GM12878 (cell line): ENCODE data around the gene AGAP3.

ENCODE experiments used
- CBX3 ChIP-seq: fragments of 200-600 bp; sonication (generic); IDR thresholded peaks from 2 replicates; pipeline ENCODE4 v1.6.1; 2016; ENCODE audit warnings: low read depth, borderline replicate concordance
- EP300 ChIP-seq, 2 experiments: fragments of 150-350 bp in 1 of 2; IDR thresholded peaks; 2 replicates each; pipeline ENCODE4 v1.6.1; 2011 to 2012; ENCODE audit warnings: low read depth in 2 of 2, low read length in 2 of 2, borderline replicate concordance in 1 of 2, improper control_type of control experiment in 1 of 2, inconsistent platforms in 1 of 2; ENCODE audit not compliant: control insufficient read depth in 1 of 2
- EZH2 ChIP-seq: IDR thresholded peaks from 2 replicates; pipeline ENCODE4 v1.6.1; 2012; ENCODE audit warnings: low read depth, mild to moderate bottlenecking, control low read depth, inconsistent platforms, low read length, borderline replicate concordance; ENCODE audit not compliant: control insufficient read depth
- MXI1 ChIP-seq: fragments of 150-350 bp; IDR thresholded peaks from 2 replicates; pipeline ENCODE4 v1.6.1; 2011; ENCODE audit warnings: low read depth, mild to moderate bottlenecking, inconsistent platforms, low read length, improper control_type of control experiment
- NFIC ChIP-seq: IDR thresholded peaks from 2 replicates; pipeline ENCODE4 v1.6.1; 2012; ENCODE audit warnings: low read depth, mild to moderate bottlenecking, inconsistent platforms, low read length, moderate library complexity
- RFX5 ChIP-seq: IDR thresholded peaks from 2 replicates; pipeline ENCODE4 v1.6.1; 2011; ENCODE audit warnings: low read depth, low read length, improper control_type of control experiment
- SP1 ChIP-seq: IDR thresholded peaks from one replicate; pipeline ENCODE4 v1.6.1; 2011; ENCODE audit warnings: low read depth, low read length
- YY1 ChIP-seq: IDR thresholded peaks from 2 replicates; pipeline ENCODE4 v1.6.1; 2011; ENCODE audit warnings: low read depth, mild to moderate bottlenecking, low read length
- ZNF274 ChIP-seq: IDR thresholded peaks from one replicate; pipeline ENCODE4 v1.8.0; 2011; ENCODE audit not compliant: insufficient read length, insufficient read depth
- TF ChIP-seq, protein P1 (sequence below), 3 experiments: IDR thresholded peaks in 2 of 3; conservative IDR thresholded peaks in 1 of 3; 2 replicates each; pipeline ENCODE4 v1.5.1; 2011; ENCODE audit warnings: low read depth in 3 of 3, low read length in 3 of 3, mild to moderate bottlenecking in 3 of 3, control low read depth in 2 of 3, moderate library complexity in 2 of 3, inconsistent platforms in 1 of 3, mixed read lengths in 1 of 3; ENCODE audit not compliant: control insufficient read depth in 2 of 3, insufficient read depth in 1 of 3; ENCODE audit errors: extremely low read depth in 1 of 3
- TF ChIP-seq, protein P2 (sequence below): IDR thresholded peaks from 2 replicates; pipeline ENCODE4 v1.6.1; 2011; ENCODE audit warnings: low read depth, low read length, improper control_type of control experiment, borderline replicate concordance

DNA sequence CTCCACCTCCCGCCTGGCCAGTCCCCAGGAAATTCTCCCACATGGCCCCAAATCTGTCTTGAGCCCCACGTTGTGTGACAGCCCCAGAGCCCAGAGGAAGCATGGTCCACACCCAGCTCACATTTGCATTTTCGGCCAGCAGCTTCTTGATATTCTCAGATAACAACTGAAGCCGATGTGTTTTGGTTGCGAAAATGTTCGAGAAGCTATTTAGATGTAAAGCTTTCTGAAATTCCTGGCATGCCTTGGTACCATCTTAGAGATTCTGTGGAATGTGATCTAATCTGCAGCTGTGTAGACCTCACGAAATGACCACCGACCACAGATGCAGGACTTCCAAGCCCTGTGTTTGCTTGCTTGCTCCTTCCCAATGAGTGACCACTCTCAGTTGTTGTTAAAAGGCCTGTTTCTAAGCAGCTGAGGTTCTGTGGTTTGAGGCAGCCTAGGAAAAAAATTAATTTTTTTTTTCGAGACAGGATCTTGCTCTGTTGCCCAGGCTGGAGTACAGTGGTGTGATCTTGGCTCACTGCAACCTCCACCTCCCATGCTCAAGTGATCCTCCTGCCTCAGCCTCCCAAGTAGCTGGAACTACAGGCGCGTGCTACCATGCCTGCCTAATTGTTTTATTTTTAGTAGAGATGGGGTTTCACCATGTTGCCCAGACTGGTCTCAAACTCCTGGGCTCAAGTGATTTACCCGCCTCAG is 18.1 kb upstream of the AGAP3 start:
- TF ChIP-seq EZH2 (no peak), SP1 (no peak), YY1 (no peak), NFIC (no peak), RFX5 (no peak), ZNF274 (no peak), CBX3 (no peak), MXI1 (no peak), EP300 (IDR thresholded peaks at IDR 0.05; ENCODE audit: borderline replicate concordance in 1 of 2, control insufficient read depth in 1 of 2, low read depth in 2 of 2, low read length in 2 of 2) (no peak)
- TF ChIP-seq, protein P1, sequence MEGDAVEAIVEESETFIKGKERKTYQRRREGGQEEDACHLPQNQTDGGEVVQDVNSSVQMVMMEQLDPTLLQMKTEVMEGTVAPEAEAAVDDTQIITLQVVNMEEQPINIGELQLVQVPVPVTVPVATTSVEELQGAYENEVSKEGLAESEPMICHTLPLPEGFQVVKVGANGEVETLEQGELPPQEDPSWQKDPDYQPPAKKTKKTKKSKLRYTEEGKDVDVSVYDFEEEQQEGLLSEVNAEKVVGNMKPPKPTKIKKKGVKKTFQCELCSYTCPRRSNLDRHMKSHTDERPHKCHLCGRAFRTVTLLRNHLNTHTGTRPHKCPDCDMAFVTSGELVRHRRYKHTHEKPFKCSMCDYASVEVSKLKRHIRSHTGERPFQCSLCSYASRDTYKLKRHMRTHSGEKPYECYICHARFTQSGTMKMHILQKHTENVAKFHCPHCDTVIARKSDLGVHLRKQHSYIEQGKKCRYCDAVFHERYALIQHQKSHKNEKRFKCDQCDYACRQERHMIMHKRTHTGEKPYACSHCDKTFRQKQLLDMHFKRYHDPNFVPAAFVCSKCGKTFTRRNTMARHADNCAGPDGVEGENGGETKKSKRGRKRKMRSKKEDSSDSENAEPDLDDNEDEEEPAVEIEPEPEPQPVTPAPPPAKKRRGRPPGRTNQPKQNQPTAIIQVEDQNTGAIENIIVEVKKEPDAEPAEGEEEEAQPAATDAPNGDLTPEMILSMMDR (IDR thresholded peaks at IDR 0.05 in 2 of 3, conservative IDR thresholded peaks at IDR 0.05 in 1 of 3; ENCODE audit: control insufficient read depth in 2 of 3, extremely low read depth in 1 of 3, insufficient read depth in 1 of 3, low read depth in 3 of 3, low read length in 3 of 3): no peak
- TF ChIP-seq, protein P2, sequence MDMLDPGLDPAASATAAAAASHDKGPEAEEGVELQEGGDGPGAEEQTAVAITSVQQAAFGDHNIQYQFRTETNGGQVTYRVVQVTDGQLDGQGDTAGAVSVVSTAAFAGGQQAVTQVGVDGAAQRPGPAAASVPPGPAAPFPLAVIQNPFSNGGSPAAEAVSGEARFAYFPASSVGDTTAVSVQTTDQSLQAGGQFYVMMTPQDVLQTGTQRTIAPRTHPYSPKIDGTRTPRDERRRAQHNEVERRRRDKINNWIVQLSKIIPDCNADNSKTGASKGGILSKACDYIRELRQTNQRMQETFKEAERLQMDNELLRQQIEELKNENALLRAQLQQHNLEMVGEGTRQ: no peak
